Measurements from ENCODE around the gene FOXE1.

- no peak for TF ChIP-seq CTCF (IDR thresholded peaks at IDR 0.05; ENCODE audit: borderline replicate concordance, extremely low read depth, low read length, poor library complexity, severe bottlenecking)
- TF ChIP-seq EZH2 (IDR thresholded peaks at IDR 0.05; ENCODE audit: borderline replicate concordance, low read depth, low read length, severe bottlenecking), result no peak
Observed at GRCh38 chr9:97856857-97857605, 4.0 kb downstream of the FOXE1 start.

Data from DND-41 (cell line).